Mucosa of rectum (tissue), 2 donors: ENCODE results near the gene GABRR3.

Experiments used
- H3K27ac ChIP-seq, 2 donors: one replicate each; pipeline ENCODE4 v1.7.0; 2013; ENCODE audit warnings: inconsistent platforms in 2 of 2, low read depth in 2 of 2, low read length in 2 of 2
- H3K27me3 ChIP-seq, 2 donors: one replicate each; pipeline ENCODE4 v1.7.0; 2013; ENCODE audit warnings: low read length in 2 of 2; ENCODE audit not compliant: control insufficient read depth in 2 of 2, insufficient read depth in 2 of 2
- H3K36me3 ChIP-seq, 2 donors: one replicate each; pipeline ENCODE4 v1.7.0; 2013; ENCODE audit warnings: low read length in 2 of 2; ENCODE audit not compliant: control insufficient read depth in 2 of 2, insufficient read depth in 2 of 2
- H3K4me1 ChIP-seq, 2 donors: one replicate each; pipeline ENCODE4 v1.7.0; 2013; ENCODE audit warnings: low read length in 2 of 2, mild to moderate bottlenecking in 1 of 2; ENCODE audit not compliant: control insufficient read depth in 2 of 2, insufficient read depth in 2 of 2
- H3K4me3 ChIP-seq, 2 donors: one replicate each; pipeline ENCODE4 v1.7.0; 2013; ENCODE audit warnings: low read length in 2 of 2
- H3K9ac ChIP-seq, 2 donors: one replicate each; pipeline ENCODE4 v1.7.0; 2013; ENCODE audit warnings: low read length in 2 of 2, low read depth in 1 of 2, mild to moderate bottlenecking in 1 of 2
- H3K9me3 ChIP-seq, 2 donors: one replicate each; pipeline ENCODE4 v1.7.0; 2013; ENCODE audit warnings: low read length in 2 of 2; ENCODE audit not compliant: control insufficient read depth in 2 of 2
- donor health status: healthy.
- donor health status: Normal muscosa, but diverticular disease.

Gene GABRR3

DNA sequence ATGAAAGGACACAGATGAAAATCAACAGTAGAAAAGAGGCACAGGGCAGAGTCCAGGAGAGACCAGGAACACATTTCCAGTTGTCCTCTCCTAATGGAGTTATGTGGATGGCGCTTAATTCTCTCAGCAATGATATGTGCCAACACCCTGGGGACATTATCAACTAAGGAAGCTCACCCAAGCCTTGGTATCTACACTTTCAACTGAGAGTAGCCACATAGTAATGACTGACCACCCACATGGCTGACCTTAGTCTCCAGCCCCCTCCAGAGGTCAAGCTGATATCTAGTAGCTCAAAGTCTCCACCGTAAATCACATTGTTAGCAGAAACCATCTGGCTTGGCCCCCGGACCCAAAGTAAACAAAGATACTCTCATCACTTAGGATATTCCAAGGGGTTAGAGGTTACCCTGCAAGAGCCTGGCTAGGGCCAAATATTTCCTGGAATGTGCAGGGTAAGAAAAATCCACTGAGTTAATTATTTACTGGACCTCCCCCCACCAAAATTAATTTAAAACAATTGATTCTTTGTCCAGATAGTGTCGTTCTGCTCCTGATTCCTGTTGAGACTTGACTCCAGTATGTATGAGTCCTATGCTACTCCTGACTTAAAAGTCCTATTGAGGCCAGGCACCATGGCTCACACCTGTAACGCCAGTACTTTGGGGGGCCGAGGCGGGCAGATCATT, 24.8 kb downstream of the GABRR3 start:
- no peak overlapping the region for H3K4me3 ChIP-seq
- no peaks in the 10 kb centered on the region for H3K9me3 ChIP-seq
- no peaks in the 10 kb centered on the region for H3K36me3 ChIP-seq
- no peak overlapping the region for H3K27ac ChIP-seq
- H3K9ac ChIP-seq: no peak overlapping the region
- no peaks in the 10 kb centered on the region for H3K4me1 ChIP-seq
- H3K27me3 ChIP-seq: no peaks in the 10 kb centered on the region

DNA sequence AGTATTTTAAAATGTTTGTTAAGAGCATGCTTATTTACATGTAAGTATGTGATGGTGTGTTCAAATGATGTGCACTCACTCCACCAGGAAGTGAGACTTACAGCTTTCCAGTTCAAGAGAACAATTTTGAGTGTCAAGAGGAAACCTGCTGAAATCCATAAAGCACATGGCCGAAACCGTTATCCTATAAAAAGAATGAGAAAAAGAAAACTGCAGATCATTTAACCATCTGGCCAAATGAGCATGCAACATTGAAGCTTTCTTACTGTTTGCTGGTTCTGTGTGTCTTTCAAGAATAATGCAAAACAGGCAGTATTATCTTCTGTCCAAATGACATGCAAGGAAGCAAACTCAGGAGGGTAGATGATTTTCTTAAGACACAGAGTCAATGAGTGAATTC, 26.3 kb downstream of the GABRR3 start:
- no peaks in the 10 kb centered on the region for H3K4me1 ChIP-seq
- H3K9ac ChIP-seq: no peak overlapping the region
- no peak overlapping the region for H3K4me3 ChIP-seq
- no peak overlapping the region for H3K27ac ChIP-seq
- no peaks in the 10 kb centered on the region for H3K27me3 ChIP-seq
- no peaks in the 10 kb centered on the region for H3K9me3 ChIP-seq
- H3K36me3 ChIP-seq: no peaks in the 10 kb centered on the region

DNA sequence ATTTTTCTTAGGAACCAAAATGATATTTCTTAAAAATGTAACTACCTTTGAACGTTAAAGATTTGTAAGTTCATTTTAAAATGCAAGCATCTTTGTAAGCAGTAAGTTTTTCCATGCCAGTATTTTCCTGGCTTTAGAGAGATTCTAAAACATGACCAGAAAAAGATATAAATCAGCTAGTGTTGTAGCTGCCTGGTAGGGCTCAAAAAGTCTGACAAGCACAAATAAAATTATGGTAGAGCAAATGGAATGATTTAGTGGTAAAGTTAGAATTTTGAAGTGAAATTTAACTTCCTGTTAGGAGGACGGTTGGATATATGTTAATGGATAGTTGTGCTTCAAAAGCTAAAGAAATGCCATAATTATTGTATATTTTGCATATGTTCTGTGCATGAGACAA, 29.7 kb downstream of the GABRR3 start:
- H3K36me3 ChIP-seq: no peaks in the 10 kb centered on the region
- no peak overlapping the region for H3K9ac ChIP-seq
- no peaks in the 10 kb centered on the region for H3K9me3 ChIP-seq
- H3K4me1 ChIP-seq: no peaks in the 10 kb centered on the region
- H3K4me3 ChIP-seq: no peak overlapping the region
- no peak overlapping the region for H3K27ac ChIP-seq
- H3K27me3 ChIP-seq: no peaks in the 10 kb centered on the region

DNA sequence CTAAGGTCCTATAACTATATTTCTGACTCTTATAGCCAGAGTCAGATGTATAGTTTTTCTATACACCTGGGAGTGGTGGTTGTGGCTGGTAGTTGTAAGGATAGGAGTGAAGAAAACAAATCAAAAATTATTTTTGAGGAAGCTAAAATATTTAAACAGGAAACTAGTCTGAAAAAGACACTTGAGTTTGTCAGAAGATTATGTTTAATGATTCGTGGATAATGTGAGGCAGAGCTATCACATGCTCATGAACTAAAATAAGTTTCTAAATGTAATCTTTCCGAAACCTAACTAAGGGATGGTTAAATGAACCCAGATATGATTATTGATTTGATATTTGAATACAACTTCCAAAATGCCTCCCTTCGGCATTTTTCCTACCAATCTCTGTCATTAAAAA, 30.4 kb downstream of the GABRR3 start:
- Histone ChIP-seq H3K9ac (no peak overlapping the region), H3K4me3 (no peak overlapping the region), H3K9me3 (no peaks in the 10 kb centered on the region), H3K27ac (no peak overlapping the region), H3K27me3 (no peaks in the 10 kb centered on the region), H3K36me3 (no peaks in the 10 kb centered on the region), H3K4me1 (no peaks in the 10 kb centered on the region)

DNA sequence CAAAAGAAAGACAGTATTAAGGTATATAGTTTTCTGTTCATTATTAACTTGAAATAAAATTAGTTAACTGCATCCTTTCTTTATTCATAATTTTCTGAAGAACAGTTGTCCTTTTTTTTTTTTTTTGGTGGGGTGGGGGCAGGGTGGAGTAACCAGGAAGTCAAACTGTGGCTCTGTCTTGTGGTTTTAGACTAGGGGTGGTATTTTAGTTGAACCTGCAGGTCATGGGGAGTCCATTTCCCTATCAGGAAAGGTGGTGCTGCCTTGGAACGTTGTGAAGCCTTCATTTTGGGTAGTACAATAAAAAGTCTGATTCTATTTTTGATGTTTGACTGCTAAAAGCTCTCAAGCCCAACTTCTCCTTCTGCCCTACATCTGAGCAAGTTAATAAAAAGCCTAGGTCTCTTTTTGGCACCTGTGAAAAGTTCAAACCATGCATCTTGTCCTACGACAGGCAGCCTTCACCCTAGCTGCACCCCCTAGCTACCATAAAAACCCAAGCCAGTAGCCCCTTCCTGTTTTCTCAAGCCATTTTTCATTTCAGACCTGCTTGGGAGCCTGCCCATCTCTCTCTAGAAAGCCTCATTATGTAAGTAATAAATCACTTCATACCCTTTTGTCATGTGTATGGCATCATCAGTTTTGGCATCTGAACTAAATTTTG, 31.7 kb downstream of the GABRR3 start:
- Histone ChIP-seq H3K9ac (no peak overlapping the region), H3K4me1 (no peaks in the 10 kb centered on the region), H3K27ac (no peak overlapping the region), H3K27me3 (no peaks in the 10 kb centered on the region), H3K36me3 (no peaks in the 10 kb centered on the region), H3K4me3 (no peak overlapping the region), H3K9me3 (no peaks in the 10 kb centered on the region)

DNA sequence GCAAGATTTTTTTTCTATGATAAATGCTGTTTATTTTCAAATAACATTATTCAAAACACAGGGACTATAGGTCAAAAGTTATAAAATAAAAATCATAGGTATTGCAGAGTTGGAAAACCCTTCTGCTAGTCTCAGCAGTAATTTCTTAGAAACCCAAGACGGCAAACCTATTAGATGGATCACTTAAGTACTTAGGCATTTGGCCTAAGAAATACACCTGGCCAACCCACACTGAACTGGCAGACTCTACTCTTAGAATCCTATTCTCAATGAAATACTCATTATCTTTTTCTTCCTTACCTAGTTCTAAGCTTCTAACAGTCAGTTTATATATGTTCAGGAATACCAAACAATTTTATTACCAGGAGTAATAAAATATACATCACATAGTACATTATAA, 32.4 kb downstream of the GABRR3 start:
- H3K27ac ChIP-seq: no peak overlapping the region

DNA sequence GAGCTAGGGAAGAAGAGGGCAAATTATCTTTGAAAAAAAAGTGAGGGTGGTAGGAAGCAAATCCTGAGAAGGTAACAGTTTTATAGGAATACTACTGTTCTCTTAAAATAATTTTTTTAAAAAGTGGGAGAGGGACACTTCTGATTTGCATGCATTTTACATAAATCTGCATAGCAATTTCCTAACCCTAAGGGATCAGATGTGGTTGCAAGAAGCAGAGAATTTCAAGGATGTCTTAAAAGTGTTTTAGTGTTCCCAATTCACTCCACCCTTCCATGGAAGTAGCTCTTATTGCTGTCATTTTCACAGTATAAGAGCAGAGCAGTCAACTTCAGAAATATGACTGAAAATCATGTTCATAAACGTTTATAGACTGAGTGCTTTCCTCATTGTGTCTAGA, 35.1 kb downstream of the GABRR3 start:
- Histone ChIP-seq H3K27me3 (no peaks in the 10 kb centered on the region), H3K36me3 (no peaks in the 10 kb centered on the region), H3K4me3 (no peak overlapping the region), H3K9me3 (no peaks in the 10 kb centered on the region), H3K27ac (no peak overlapping the region), H3K9ac (no peak overlapping the region), H3K4me1 (no peaks in the 10 kb centered on the region)

More for the DNA sequence above, 32.4 kb downstream of the GABRR3 start:
- Histone ChIP-seq H3K27me3 (no peaks in the 10 kb centered on the region), H3K4me3 (no peak overlapping the region), H3K9ac (no peak overlapping the region), H3K36me3 (no peaks in the 10 kb centered on the region), H3K9me3 (no peaks in the 10 kb centered on the region), H3K4me1 (no peaks in the 10 kb centered on the region)

DNA sequence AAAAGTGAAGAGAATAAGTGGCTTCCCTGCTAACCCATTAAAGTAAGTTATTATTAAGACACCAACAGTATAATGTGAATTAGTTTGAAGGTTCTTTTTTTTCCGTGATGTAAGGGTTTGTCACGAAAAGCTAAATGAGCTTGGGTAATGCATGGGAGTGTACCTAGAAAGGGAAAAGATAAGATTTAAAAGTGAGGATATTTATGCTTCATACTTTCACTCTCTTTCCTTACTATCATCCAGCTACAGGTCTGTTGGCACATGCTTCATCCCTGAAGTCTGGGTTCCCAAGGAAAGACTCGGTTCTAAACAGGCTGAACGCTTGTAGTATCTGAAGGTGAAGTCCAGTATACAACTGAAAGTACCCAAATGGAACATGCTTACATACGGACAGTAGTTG, 36.0 kb downstream of the GABRR3 start:
- no peak overlapping the region for H3K4me3 ChIP-seq
- H3K27me3 ChIP-seq: no peaks in the 10 kb centered on the region
- H3K36me3 ChIP-seq: no peaks in the 10 kb centered on the region
- H3K9me3 ChIP-seq: no peaks in the 10 kb centered on the region
- H3K27ac ChIP-seq: no peak overlapping the region
- no peaks in the 10 kb centered on the region for H3K4me1 ChIP-seq
- H3K9ac ChIP-seq: no peak overlapping the region

DNA sequence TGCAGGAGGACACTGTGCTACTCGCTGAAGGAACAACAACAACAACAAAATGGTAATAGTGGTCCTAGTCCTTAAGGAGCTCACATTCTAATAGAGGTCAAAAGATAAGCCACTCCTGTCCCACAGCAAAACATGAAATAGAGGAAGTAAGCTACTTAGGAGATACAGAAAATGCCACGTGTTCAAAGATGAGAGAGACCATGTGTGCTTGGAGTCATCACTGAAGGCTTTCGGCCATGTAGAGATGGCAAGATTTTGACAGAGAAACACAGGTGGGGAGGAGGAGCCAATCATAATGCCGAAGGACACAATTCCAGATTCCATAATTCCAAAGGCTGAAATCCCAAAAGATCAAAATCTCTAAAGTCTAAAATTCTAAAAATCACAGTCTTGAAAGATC, 38.1 kb downstream of the GABRR3 start:
- H3K27ac ChIP-seq: no peak overlapping the region
- no peaks in the 10 kb centered on the region for H3K36me3 ChIP-seq
- no peak overlapping the region for H3K4me3 ChIP-seq
- no peaks in the 10 kb centered on the region for H3K27me3 ChIP-seq
- no peaks in the 10 kb centered on the region for H3K9me3 ChIP-seq
- no peak overlapping the region for H3K9ac ChIP-seq
- H3K4me1 ChIP-seq: no peaks in the 10 kb centered on the region

DNA sequence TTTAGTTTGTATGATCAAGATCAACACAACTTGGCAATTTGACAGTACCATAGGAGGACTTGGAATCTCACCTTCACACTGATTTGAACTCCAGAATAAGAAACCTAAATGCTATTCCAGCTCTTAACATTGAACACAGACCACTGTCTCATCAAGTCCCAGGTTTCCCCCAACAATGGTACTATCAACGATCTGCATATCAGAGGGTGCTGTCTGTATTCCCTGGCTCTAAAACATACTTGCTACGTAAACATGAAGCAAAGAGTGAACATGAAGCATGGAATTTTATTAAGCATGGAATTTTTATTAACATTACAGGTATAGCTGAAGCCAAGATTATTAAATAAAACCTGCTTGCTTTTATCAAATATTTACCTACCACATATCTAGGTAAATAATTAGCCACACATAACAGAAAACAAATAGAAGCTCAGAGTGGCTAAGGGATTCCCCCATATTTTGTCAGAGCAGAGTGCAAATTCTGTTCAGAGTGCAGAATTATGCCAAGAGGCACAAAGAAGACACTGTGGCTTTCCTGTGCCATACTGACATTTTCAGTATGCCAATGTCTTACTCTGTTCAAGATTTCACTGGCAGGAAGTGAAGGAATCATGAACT, 40.7 kb downstream of the GABRR3 start:
- Histone ChIP-seq H3K4me3 (no peak overlapping the region), H3K36me3 (no peaks in the 10 kb centered on the region), H3K9me3 (no peaks in the 10 kb centered on the region), H3K4me1 (no peaks in the 10 kb centered on the region), H3K9ac (no peak overlapping the region), H3K27ac (no peak overlapping the region), H3K27me3 (no peaks in the 10 kb centered on the region)
